Immature natural killer cell (primary cell): Measurements from ENCODE around the gene RNF8. TPM values are rescaled to one million over a fixed set of nuclear protein-coding genes. Genes with fewer than 3 reads are reported as not detected.
"Not testable (repeated sequence)": the region's sequence is repeated elsewhere in the genome, so short reads cannot be mapped to it uniquely, and the experiment has no call there.

ENCODE experiments used
- DNase-seq, 3 donors: peaks; one replicate each; pipeline ENCODE4 v3.0.0; 2022; ENCODE audit warnings: mixed read lengths in 1 of 3
- H3K27ac Mint-ChIP-seq, 6 donors: one replicate each; pipeline ENCODE4 v1.8.0; 2020; ENCODE audit warnings: mixed read lengths in 6 of 6, mild to moderate bottlenecking in 5 of 6, inconsistent platforms in 4 of 6, moderate library complexity in 3 of 6
- H3K27me3 Mint-ChIP-seq, 3 donors: one replicate each; pipeline ENCODE4 v1.8.0; 2020 to 2021; ENCODE audit warnings: low read depth in 3 of 3, mild to moderate bottlenecking in 3 of 3, mixed read lengths in 3 of 3, moderate library complexity in 3 of 3, inconsistent platforms in 1 of 3
- H3K36me3 Mint-ChIP-seq, 3 donors: one replicate each; pipeline ENCODE4 v1.8.0; 2020; ENCODE audit warnings: mixed read lengths in 3 of 3, inconsistent platforms in 2 of 3, mild to moderate bottlenecking in 2 of 3
- H3K4me1 Mint-ChIP-seq, 2 donors: one replicate each; pipeline ENCODE4 v1.8.0; 2020; ENCODE audit warnings: inconsistent platforms in 2 of 2, mild to moderate bottlenecking in 2 of 2, mixed read lengths in 2 of 2, moderate library complexity in 1 of 2
- H3K4me3 Mint-ChIP-seq, 5 donors: one replicate each; pipeline ENCODE4 v1.8.0; 2020; ENCODE audit warnings: mild to moderate bottlenecking in 5 of 5, mixed read lengths in 5 of 5, inconsistent platforms in 3 of 5, moderate library complexity in 3 of 5
- H3K9me3 Mint-ChIP-seq, 6 donors: one replicate each; pipeline ENCODE4 v1.8.0; 2020; ENCODE audit warnings: mild to moderate bottlenecking in 6 of 6, mixed read lengths in 6 of 6, inconsistent platforms in 4 of 6, moderate library complexity in 3 of 6
- polyA plus RNA-seq, 3 donors: library from polyadenylated mRNA; unstranded; fragments of 300-500 nt; fragmentation: Illumina TruSeq; gene quantifications; one replicate each; pipeline ENCODE4 v1.2.3, GENCODE V29; 2021

Gene RNF8
- polyA plus RNA-seq, 3 donors from 2014 or later: 15.2 to 26.4 (median 25.8) TPM

- Mint-ChIP-seq H3K4me1 (peaks cover 7 to 14% of the 10 kb centered on the region in 2 donors), H3K27me3 (peaks cover 0 to 4% (median 1%) of the 10 kb centered on the region in 3 donors), H3K4me3 (no peak overlapping the region), H3K27ac (no peak overlapping the region), H3K36me3 (peaks cover 16 to 21% (median 19%) of the 10 kb centered on the region in 3 donors), H3K9me3 (no peaks in the 10 kb centered on the region)
- no peak for DNase-seq
These were observed 38.6 kb upstream of the RNF8 start for GRCh38 chr6:37315157-37315515.

DNA sequence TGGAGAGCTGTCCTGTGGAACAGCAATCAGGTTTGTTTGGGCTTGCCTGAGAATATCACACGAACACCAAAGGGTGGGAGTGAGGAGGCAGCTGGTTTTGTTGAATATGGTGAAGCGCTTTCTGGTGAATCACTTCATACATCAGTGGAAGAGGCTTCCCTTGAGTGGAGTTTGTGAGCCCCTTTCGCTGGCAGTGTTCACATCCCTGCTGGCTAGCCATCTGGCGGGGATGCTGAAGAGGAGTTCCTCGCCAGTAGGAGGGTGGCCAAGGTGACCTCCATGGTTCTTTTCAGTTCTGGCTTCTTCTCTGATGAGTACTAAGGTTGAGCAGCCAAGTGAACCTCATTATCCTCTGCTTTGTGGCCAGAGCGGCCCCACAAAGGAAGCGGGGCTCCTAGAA is 37.7 kb upstream of the RNF8 start:
- Mint-ChIP-seq H3K9me3 (no peaks in the 10 kb centered on the region), H3K4me1 (peaks cover 7 to 14% of the 10 kb centered on the region in 2 donors), H3K27me3 (peaks cover 0 to 4% (median 1%) of the 10 kb centered on the region in 3 donors), H3K27ac (no peak overlapping the region), H3K36me3 (peaks cover 16 to 22% (median 21%) of the 10 kb centered on the region in 3 donors), H3K4me3 (no peak overlapping the region)
- DNase-seq: no peak

- no peak for DNase-seq
- H3K27me3 Mint-ChIP-seq: peaks cover 0 to 4% (median 3%) of the 10 kb centered on the region in 3 donors
- H3K4me1 Mint-ChIP-seq: peaks cover 7 to 14% of the 10 kb centered on the region in 2 donors
- no peaks in the 10 kb centered on the region for H3K9me3 Mint-ChIP-seq
- no peak overlapping the region for H3K4me3 Mint-ChIP-seq
- peaks cover 21 to 22% (median 22%) of the 10 kb centered on the region in 3 donors for H3K36me3 Mint-ChIP-seq
- H3K27ac Mint-ChIP-seq: no peak overlapping the region
These were observed 36.3 kb upstream of the RNF8 start for GRCh38 chr6:37317312-37318038.

- no peak for DNase-seq
- H3K36me3 Mint-ChIP-seq: peaks cover 14 to 15% (median 14%) of the 10 kb centered on the region in 3 donors
- H3K27me3 Mint-ChIP-seq: peaks cover 0 to 4% (median 1%) of the 10 kb centered on the region in 3 donors
- no peak overlapping the region for H3K4me3 Mint-ChIP-seq
- peaks cover 7 to 10% of the 10 kb centered on the region in 2 donors for H3K4me1 Mint-ChIP-seq
- no peaks in the 10 kb centered on the region for H3K9me3 Mint-ChIP-seq
- no peak overlapping the region for H3K27ac Mint-ChIP-seq
These were observed 34.6 kb upstream of the RNF8 start for GRCh38 chr6:37319156-37319555.

DNA sequence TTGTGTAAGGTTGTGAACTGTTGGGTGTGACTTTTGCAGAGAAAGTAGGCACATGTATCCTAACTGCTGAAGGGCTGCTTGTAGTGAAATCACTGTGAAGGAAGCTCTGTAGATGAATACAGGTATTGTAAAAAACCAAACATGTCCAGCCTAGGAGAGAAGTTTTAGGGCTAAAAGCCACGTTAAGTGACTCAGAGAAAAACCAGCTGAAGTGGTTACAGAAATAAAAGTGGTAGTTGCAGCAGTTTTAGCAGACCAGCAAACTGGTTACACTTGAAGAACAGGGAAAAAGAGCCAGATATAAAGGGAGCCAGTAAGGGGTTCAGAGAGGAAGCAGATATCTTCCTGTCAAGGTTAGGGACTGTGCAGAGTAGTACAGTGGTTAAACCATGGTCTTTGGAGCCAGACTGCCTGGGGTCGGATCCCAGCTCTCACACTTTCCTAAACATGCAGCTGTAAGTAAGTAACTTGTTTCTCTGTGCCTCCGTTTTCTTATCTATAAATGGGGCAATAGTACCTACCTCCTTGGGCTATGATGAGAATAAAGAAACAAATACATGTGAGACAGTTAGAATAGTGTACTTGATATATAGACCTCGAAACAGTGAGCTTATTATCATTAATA is 33.8 kb upstream of the RNF8 start:
- Mint-ChIP-seq H3K36me3 (peaks cover 6 to 8% (median 7%) of the 10 kb centered on the region in 3 donors), H3K27ac (peak overlapping the region in 1 of 6 donors; percentile 22), H3K4me3 (no peak overlapping the region), H3K27me3 (peaks cover 0 to 2% (median 1%) of the 10 kb centered on the region in 3 donors), H3K9me3 (no peaks in the 10 kb centered on the region), H3K4me1 (peaks cover under 1 to 2% of the 10 kb centered on the region in 2 donors)
- DNase-seq: no peak

DNA sequence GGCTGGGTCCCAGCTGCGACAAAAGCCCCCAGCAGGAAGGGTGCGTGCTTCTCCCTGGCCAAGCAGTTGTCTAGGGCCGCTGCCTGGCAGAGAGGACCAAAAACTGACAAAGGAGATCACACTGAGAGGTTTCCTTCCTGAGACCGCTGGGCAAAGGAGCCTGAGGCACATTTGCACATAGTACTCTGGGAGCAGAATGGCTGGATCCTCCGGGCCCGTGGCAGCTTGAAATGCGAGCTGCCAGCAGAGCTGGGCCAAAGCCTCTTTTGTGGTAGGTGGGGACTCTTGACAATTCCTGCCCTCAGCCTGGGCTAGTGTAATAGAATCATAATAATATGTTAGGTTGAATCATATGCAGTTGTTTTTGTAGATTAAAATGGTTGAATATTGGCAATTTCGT is 33.1 kb upstream of the RNF8 start:
- peaks cover 4 to 7% (median 6%) of the 10 kb centered on the region in 3 donors for H3K36me3 Mint-ChIP-seq
- DNase-seq: no peak
- no peak overlapping the region for H3K27ac Mint-ChIP-seq
- H3K4me1 Mint-ChIP-seq: no peaks in the 10 kb centered on the region
- no peak overlapping the region for H3K4me3 Mint-ChIP-seq
- peaks cover 0 to 2% (median 1%) of the 10 kb centered on the region in 3 donors for H3K27me3 Mint-ChIP-seq
- H3K9me3 Mint-ChIP-seq: no peaks in the 10 kb centered on the region

- H3K4me3 Mint-ChIP-seq: no peak overlapping the region
- peak overlapping the region in 1 of 6 donors; percentile 31 for H3K27ac Mint-ChIP-seq
- peaks cover 4 to 10% (median 6%) of the 10 kb centered on the region in 3 donors for H3K36me3 Mint-ChIP-seq
- H3K9me3 Mint-ChIP-seq: no peaks in the 10 kb centered on the region
- H3K4me1 Mint-ChIP-seq: no peaks in the 10 kb centered on the region
- H3K27me3 Mint-ChIP-seq: peaks cover 0 to 2% (median 1%) of the 10 kb centered on the region in 3 donors
- no peak for DNase-seq
These were observed 32.7 kb upstream of the RNF8 start for GRCh38 chr6:37321101-37321500.

DNA sequence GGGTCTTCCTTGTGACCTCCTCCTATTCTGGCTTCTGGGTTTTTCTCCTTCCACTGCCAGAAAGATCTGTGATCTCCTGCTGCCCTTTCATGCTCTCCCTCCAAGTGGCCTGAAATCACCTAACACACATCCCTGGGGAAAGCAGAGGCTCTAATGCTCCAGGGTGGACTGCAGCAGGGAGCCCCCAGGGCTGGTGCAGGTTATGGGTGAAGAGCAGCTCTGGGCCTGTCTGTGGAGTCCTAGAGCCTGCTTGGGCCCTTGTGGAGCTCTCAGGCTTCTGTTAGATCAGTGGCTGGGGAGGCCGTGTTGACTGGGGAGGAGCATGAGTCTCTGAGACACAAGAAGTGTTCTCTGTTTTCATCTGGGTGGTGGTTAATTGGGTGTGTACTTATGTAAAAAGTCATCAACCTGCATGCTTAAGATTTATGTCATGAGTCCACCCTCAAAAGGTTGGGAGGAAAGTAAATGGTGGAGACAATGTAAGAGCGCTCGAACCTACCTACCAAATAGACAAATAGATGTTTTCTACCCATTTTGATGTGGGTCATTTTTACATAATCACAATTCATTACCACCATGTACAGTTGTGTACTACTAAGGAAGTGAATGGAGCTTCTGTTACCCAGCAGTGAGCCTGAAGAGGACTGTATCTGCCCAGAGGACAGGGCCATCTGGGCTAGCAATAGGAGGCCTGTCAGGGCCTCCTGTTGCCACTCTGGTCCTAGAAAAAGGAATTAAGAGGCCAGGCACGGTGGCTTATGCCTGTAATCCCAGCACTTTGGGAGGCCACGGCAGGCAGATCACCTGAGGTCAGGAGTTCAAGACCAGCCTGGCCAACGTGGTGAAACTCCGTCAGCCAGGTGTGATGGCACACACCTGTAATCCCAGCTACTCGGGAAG is 32.0 kb upstream of the RNF8 start:
- Mint-ChIP-seq H3K27me3 (peaks cover 0 to 2% (median 1%) of the 10 kb centered on the region in 3 donors), H3K9me3 (no peaks in the 10 kb centered on the region), H3K36me3 (peaks cover 5 to 11% (median 7%) of the 10 kb centered on the region in 3 donors), H3K4me3 (no peak overlapping the region), H3K4me1 (no peaks in the 10 kb centered on the region), H3K27ac (peak overlapping the region in 1 of 6 donors; percentile 37)
- no peak for DNase-seq

GRCh38 chr6:37323580-37323979 is 30.2 kb upstream of the RNF8 start:
- no peaks in the 10 kb centered on the region for H3K9me3 Mint-ChIP-seq
- peaks cover 7 to 13% (median 9%) of the 10 kb centered on the region in 3 donors for H3K36me3 Mint-ChIP-seq
- no peak for DNase-seq
- no peak overlapping the region for H3K4me3 Mint-ChIP-seq
- H3K4me1 Mint-ChIP-seq: no peaks in the 10 kb centered on the region
- H3K27ac Mint-ChIP-seq: peak overlapping the region in 1 of 6 donors; percentile 40
- H3K27me3 Mint-ChIP-seq: peaks cover 0 to 2% (median 1%) of the 10 kb centered on the region in 3 donors

DNA sequence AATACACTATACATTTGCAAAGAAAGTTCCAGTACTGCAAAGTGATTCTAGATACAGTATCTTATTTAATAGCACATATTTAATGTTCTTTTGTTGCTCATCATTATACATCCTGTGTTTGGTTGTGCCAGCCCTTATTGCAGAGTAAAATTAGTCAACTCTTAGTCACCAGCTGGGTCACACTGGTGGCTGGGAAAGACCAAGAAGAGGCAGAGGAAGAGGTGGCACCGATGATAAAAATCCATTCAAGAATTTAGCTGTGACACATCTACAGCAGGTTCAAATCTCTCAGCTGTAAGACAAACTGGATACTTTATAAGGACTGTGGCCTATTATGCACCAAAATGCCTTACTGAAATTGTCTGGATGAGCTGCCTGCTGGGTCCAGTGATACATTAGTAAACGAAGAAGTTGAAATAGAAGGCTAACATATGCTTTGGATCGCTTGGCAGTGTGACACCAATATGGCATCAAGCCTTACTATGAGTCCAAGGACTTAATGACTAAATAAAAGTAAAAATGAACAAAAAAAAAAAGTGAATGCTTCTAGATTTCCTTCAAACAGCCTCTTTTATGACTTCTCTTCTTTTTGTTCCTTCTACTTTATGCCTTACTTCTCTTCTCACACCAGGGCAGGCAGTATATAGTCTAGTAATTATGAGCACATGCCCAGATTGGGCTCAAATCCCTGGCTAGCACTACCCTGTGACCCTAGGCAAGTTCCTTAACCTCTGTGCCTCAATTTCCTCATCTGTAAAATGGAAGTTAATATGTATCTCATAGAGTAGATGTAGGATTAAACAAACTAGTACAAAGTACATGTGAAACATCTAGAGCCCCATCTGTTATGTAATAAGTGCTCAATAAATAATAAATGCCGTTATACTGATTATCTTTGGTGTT is 29.4 kb upstream of the RNF8 start:
- no peaks in the 10 kb centered on the region for H3K4me1 Mint-ChIP-seq
- H3K36me3 Mint-ChIP-seq: peaks cover 7 to 17% (median 9%) of the 10 kb centered on the region in 3 donors
- H3K27me3 Mint-ChIP-seq: peaks cover 0 to 2% (median 1%) of the 10 kb centered on the region in 3 donors
- no peak overlapping the region for H3K4me3 Mint-ChIP-seq
- H3K27ac Mint-ChIP-seq: peak overlapping the region in 2 of 6 donors; percentile 40 to 66
- DNase-seq: no peak
- no peaks in the 10 kb centered on the region for H3K9me3 Mint-ChIP-seq

DNA sequence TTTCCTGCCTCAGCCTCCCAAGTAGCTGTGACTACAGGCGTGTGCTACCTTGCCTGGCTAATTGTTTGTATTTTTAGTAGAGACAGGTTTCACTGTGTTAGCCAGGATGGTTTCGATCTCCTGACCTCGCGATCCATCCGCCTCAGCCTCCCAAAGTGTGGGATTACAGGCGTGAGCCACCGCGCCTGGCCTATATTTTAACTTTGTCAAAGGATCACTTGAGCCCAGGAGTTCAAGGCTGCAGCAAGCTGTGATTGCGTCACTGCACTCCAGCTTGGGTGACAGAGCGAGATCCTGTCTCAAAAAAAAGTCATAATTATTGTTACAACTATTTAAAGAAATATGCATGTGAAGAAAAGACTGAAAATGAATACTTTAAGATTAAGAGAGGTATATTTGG is 23.4 kb upstream of the RNF8 start:
- H3K4me3 Mint-ChIP-seq, H3K4me1 Mint-ChIP-seq: not testable (repeated sequence)
- H3K36me3 Mint-ChIP-seq: peaks cover 5 to 20% (median 17%) of the 10 kb centered on the region in 3 donors

GRCh38 chr6:37331047-37331446 is 22.7 kb upstream of the RNF8 start:
- no peak overlapping the region for H3K27ac Mint-ChIP-seq
- H3K36me3 Mint-ChIP-seq: peaks cover 5 to 17% (median 16%) of the 10 kb centered on the region in 3 donors
- no peaks in the 10 kb centered on the region for H3K4me1 Mint-ChIP-seq
- H3K27me3 Mint-ChIP-seq: no peaks in the 10 kb centered on the region
- H3K9me3 Mint-ChIP-seq: no peaks in the 10 kb centered on the region
- no peak for DNase-seq
- no peak overlapping the region for H3K4me3 Mint-ChIP-seq

More for the DNA sequence above, 23.4 kb upstream of the RNF8 start:
- H3K27me3 Mint-ChIP-seq, H3K27ac Mint-ChIP-seq, DNase-seq, H3K9me3 Mint-ChIP-seq: not testable (repeated sequence)

- no peak for DNase-seq
- peaks cover 2 to 14% (median 13%) of the 10 kb centered on the region in 3 donors for H3K36me3 Mint-ChIP-seq
- no peaks in the 10 kb centered on the region for H3K27me3 Mint-ChIP-seq
- no peaks in the 10 kb centered on the region for H3K9me3 Mint-ChIP-seq
- no peaks in the 10 kb centered on the region for H3K4me1 Mint-ChIP-seq
- no peak overlapping the region for H3K4me3 Mint-ChIP-seq
- H3K27ac Mint-ChIP-seq: no peak overlapping the region
These were observed 20.9 kb upstream of the RNF8 start for GRCh38 chr6:37332894-37333293.
